ENCODE data around the gene AATF. TPM values are rescaled to one million over a fixed set of nuclear protein-coding genes. Genes with fewer than 3 reads are reported as not detected.
A peak's percentile ranks its signal among the peaks of the same experiment; 100 is the strongest.

The AATF gene
- total RNA-seq, 1 donor from 2014 or later: 86.1 TPM

GRCh38 chr17:36926226-36926625 is 22.5 kb upstream of the AATF start:
- intact Hi-C loops (cut with micrococcal nuclease): no loop called here
- Mint-ChIP-seq H3K4me3 (no peak overlapping the region), H3K27ac (no peak overlapping the region), H3K4me1 (peaks cover 26% of the 10 kb centered on the region), H3K27me3 (peaks cover 43% of the 10 kb centered on the region), H3K36me3 (ENCODE audit: low read depth) (no peaks in the 10 kb centered on the region), H3K9me3 (no peaks in the 10 kb centered on the region)
- POLR2A ChIA-PET: interaction anchor here (0.7 kb wide), 1 partner anchor 203 kb away, joined by 3 read pairs; no protein-coding TSS in a partner anchor
- CTCF ChIA-PET: no interaction called here
- DNase-seq (no peak), ATAC-seq (ENCODE audit: low read depth) (no peak)
- no peak for TF ChIP-seq CTCF (IDR thresholded peaks at IDR 0.05)

DNA sequence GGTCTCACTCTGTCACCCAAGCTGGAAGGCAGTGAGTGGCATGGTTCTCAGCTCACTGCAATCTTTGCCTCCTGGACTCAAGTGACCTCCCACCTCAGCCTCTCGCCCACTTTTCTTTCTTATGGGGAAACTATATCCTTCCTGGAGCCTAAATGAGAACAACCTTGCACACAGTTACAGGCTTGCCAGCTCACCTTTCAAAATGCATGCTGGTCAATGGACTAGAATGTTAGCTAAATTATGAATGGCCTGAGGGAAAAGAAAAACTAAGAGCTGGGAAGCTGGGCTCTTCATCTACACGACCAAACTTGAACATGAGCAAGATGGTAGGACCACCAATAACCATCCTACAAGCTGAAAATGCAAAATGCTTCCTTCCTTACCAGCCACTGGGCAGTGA is 22.1 kb upstream of the AATF start:
- TF ChIP-seq CTCF (IDR thresholded peaks at IDR 0.05): no peak
- Mint-ChIP-seq H3K27ac (no peak overlapping the region), H3K27me3 (peaks cover 43% of the 10 kb centered on the region), H3K4me3 (no peak overlapping the region), H3K4me1 (peaks cover 30% of the 10 kb centered on the region), H3K9me3 (no peaks in the 10 kb centered on the region), H3K36me3 (ENCODE audit: low read depth) (no peaks in the 10 kb centered on the region)
- intact Hi-C loops (cut with micrococcal nuclease): no loop called here
- ChIA-PET POLR2A (interaction anchor here (0.7 kb wide), 1 partner anchor 203 kb away, joined by 3 read pairs; no protein-coding TSS in a partner anchor), CTCF (no interaction called here)
- ATAC-seq (ENCODE audit: low read depth) (no peak), DNase-seq (no peak)

DNA sequence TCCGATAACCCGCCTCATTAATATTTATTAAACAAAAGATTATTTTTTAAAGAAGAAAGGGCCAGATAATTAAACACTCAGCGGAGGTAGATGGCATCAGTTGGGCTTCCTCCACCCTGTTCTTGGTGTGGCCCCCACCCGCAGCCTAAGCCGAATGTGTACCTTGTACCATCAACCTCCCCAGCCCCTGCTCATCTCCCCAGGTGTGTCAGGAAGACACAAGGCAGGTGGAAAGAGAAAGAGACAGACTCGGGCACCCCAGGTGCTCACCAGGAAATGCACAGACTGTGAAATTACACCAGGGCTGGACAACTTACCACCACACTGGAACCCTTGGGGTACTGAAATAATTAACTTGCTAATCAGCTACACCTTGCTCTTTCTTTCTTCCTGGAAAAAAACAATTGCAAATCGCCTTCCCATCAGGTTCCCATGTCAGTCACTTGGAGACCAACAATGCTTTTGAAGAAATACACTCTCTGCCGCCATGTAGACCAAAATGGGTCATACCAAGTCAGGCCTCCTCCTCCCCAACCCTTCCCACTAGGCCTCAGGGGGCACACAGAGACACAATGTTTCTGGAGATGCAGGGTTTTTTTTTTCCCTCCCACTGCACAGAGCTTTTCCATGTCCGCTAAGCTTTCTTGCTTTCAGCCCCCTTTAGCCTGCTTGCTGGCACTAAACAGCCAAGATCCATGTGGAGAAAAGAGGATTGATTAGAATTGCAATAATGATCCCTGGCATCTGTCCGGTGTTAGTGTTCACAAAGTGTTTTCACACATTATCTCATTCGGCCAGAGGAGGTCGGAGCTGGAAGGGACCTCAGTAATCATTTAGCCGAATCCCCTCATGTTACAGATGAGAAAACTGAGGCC is 20.0 kb upstream of the AATF start:
- CTCF ChIA-PET: no interaction called here
- Mint-ChIP-seq H3K27me3 (peaks cover 47% of the 10 kb centered on the region), H3K9me3 (no peaks in the 10 kb centered on the region), H3K36me3 (ENCODE audit: low read depth) (no peaks in the 10 kb centered on the region), H3K27ac (no peak overlapping the region), H3K4me1 (peaks cover 49% of the 10 kb centered on the region), H3K4me3 (peak overlapping the region; percentile 68)
- TF ChIP-seq CTCF (IDR thresholded peaks at IDR 0.05): no peak
- DNase-seq (no peak), ATAC-seq (ENCODE audit: low read depth) (peak; percentile 26)
- intact Hi-C loops (cut with micrococcal nuclease): no loop called here
- POLR2A ChIA-PET: interaction anchor here (1.0 kb wide), 1 partner anchor 10 kb away, joined by 3 read pairs; no protein-coding TSS in a partner anchor

GRCh38 chr17:36929851-36930582 is 18.7 kb upstream of the AATF start:
- H3K4me3 Mint-ChIP-seq: no peak overlapping the region
- DNase-seq (no peak), ATAC-seq (ENCODE audit: low read depth) (no peak)
- H3K27me3 Mint-ChIP-seq: peaks cover 53% of the 10 kb centered on the region
- POLR2A ChIA-PET: no interaction called here
- H3K4me1 Mint-ChIP-seq: peaks cover 57% of the 10 kb centered on the region
- H3K9me3 Mint-ChIP-seq: no peaks in the 10 kb centered on the region
- no peak for TF ChIP-seq CTCF (IDR thresholded peaks at IDR 0.05)
- intact Hi-C loops (cut with micrococcal nuclease): no loop called here
- CTCF ChIA-PET: no interaction called here
- H3K36me3 Mint-ChIP-seq (ENCODE audit: low read depth): no peaks in the 10 kb centered on the region
- no peak overlapping the region for H3K27ac Mint-ChIP-seq

- TF ChIP-seq CTCF (IDR thresholded peaks at IDR 0.05): no peak
- intact Hi-C loops (cut with micrococcal nuclease): no loop called here
- DNase-seq: no peak
- Mint-ChIP-seq H3K4me3 (no peak overlapping the region), H3K36me3 (ENCODE audit: low read depth) (no peaks in the 10 kb centered on the region), H3K27ac (no peak overlapping the region), H3K4me1 (peaks cover 62% of the 10 kb centered on the region), H3K9me3 (no peaks in the 10 kb centered on the region), H3K27me3 (peaks cover 58% of the 10 kb centered on the region)
- ChIA-PET CTCF (no interaction called here), POLR2A (no interaction called here)
- ATAC-seq (ENCODE audit: low read depth): no peak
These were observed 18.2 kb upstream of the AATF start for GRCh38 chr17:36930583-36930900.
